Osteoblast (primary cell): ENCODE data around the gene ZNF358. TPM values are rescaled to one million over a fixed set of nuclear protein-coding genes. Genes with fewer than 3 reads are reported as not detected.

Experiments used
- DNase-seq: peaks from one replicate; pipeline ENCODE4 v3.0.0; 2011; ENCODE audit warnings: low spot score, mixed read lengths; ENCODE audit not compliant: insufficient read length; ENCODE audit errors: missing footprints
- H2AFZ ChIP-seq: 2 replicates; pipeline ENCODE4 v1.6.0; 2011; ENCODE audit warnings: mild to moderate bottlenecking, low read length
- H3K27ac ChIP-seq: 2 replicates; pipeline ENCODE4 v1.5.1; 2011; ENCODE audit warnings: mild to moderate bottlenecking, low read depth, low read length, moderate library complexity
- H3K27me3 ChIP-seq: 2 replicates; pipeline ENCODE4 v1.6.0; 2012; ENCODE audit warnings: mild to moderate bottlenecking, control low read depth, inconsistent platforms, low read length, moderate library complexity; ENCODE audit not compliant: insufficient read depth
- H3K36me3 ChIP-seq: 2 replicates; pipeline ENCODE4 v1.5.1; 2011; ENCODE audit warnings: mild to moderate bottlenecking, low read length, control low read depth, moderate library complexity; ENCODE audit not compliant: insufficient read depth
- H3K4me1 ChIP-seq: 2 replicates; pipeline ENCODE4 v1.5.1; 2011; ENCODE audit warnings: mild to moderate bottlenecking, low read length, control low read depth, moderate library complexity; ENCODE audit not compliant: insufficient read depth
- H3K4me2 ChIP-seq: 2 replicates; pipeline ENCODE4 v1.6.0; 2011; ENCODE audit warnings: mild to moderate bottlenecking, low read length; ENCODE audit not compliant: insufficient read depth
- H3K4me3 ChIP-seq: fragments of 200-600 bp; sonication (generic); 3 replicates; pipeline ENCODE4 v1.5.1; 2012; ENCODE audit warnings: mild to moderate bottlenecking, low read length, inconsistent platforms; ENCODE audit not compliant: insufficient read depth
- H3K79me2 ChIP-seq: 2 replicates; pipeline ENCODE4 v1.6.0; 2012; ENCODE audit warnings: mild to moderate bottlenecking, low read length, control low read depth, inconsistent platforms; ENCODE audit not compliant: insufficient read depth
- H3K9me3 ChIP-seq: 2 replicates; pipeline ENCODE4 v1.5.1; 2011; ENCODE audit warnings: low read depth, low read length, control low read depth
- H4K20me1 ChIP-seq: 2 replicates; pipeline ENCODE4 v1.6.0; 2012; ENCODE audit warnings: mild to moderate bottlenecking, low read length, control low read depth; ENCODE audit not compliant: insufficient read depth
- total RNA-seq: library from RNA; depleted of rRNA; stranded (reverse); fragments of >200 nt; gene quantifications from 2 replicates; pipeline ENCODE4 v1.2.3, GENCODE V29; 2012
- TF ChIP-seq, protein P1 (sequence below): IDR thresholded peaks from 2 replicates; pipeline ENCODE4 v1.5.1; 2011; ENCODE audit warnings: mild to moderate bottlenecking, low read depth, low read length, moderate library complexity; ENCODE audit errors: extremely low read depth

ZNF358 gene
- total RNA-seq, 1 donor: 26.1 TPM

DNA sequence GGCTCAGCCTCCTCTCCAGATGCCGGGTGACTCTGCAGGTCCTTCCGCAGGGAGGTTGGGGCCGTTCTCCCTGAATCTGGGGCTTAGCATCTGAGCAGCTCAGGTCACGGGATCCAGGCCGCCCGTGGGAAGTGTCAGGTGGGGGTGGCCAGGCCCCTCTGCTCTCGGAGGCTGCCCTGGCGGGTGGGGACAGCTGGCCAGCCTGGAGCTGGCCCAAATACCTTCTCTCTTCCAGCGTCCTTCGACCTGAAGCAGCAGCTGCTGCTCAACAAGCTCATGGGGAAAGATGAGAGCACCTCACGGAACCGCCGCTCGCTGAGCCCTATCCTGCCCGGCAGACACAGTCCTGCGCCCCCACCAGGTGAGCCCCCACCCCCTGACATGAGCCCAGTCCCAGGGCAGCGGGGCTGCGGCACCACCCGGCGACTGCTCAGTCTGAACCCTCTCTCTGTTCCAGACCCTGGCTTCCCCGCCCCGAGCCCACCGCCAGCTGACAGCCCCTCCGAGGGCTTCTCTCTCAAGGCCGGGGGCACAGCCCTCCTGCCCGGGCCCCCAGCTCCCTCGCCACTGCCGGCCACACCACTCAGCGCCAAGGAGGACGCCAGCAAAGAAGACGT lies 46.1 kb upstream of the ZNF358 start:
- TF ChIP-seq, protein P1, sequence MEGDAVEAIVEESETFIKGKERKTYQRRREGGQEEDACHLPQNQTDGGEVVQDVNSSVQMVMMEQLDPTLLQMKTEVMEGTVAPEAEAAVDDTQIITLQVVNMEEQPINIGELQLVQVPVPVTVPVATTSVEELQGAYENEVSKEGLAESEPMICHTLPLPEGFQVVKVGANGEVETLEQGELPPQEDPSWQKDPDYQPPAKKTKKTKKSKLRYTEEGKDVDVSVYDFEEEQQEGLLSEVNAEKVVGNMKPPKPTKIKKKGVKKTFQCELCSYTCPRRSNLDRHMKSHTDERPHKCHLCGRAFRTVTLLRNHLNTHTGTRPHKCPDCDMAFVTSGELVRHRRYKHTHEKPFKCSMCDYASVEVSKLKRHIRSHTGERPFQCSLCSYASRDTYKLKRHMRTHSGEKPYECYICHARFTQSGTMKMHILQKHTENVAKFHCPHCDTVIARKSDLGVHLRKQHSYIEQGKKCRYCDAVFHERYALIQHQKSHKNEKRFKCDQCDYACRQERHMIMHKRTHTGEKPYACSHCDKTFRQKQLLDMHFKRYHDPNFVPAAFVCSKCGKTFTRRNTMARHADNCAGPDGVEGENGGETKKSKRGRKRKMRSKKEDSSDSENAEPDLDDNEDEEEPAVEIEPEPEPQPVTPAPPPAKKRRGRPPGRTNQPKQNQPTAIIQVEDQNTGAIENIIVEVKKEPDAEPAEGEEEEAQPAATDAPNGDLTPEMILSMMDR: no peak
- DNase-seq: peak; percentile 72
- Histone ChIP-seq H3K36me3 (peaks cover 6% of the 10 kb centered on the region), H3K4me1 (no peaks in the 10 kb centered on the region), H3K4me2 (no peak overlapping the region), H3K27ac (no peak overlapping the region), H3K4me3 (no peak overlapping the region), H4K20me1 (peaks cover 5% of the 10 kb centered on the region), H3K9me3 (no peaks in the 10 kb centered on the region), H2AFZ (no peak overlapping the region), H3K79me2 (no peaks in the 10 kb centered on the region), H3K27me3 (no peaks in the 10 kb centered on the region)

DNA sequence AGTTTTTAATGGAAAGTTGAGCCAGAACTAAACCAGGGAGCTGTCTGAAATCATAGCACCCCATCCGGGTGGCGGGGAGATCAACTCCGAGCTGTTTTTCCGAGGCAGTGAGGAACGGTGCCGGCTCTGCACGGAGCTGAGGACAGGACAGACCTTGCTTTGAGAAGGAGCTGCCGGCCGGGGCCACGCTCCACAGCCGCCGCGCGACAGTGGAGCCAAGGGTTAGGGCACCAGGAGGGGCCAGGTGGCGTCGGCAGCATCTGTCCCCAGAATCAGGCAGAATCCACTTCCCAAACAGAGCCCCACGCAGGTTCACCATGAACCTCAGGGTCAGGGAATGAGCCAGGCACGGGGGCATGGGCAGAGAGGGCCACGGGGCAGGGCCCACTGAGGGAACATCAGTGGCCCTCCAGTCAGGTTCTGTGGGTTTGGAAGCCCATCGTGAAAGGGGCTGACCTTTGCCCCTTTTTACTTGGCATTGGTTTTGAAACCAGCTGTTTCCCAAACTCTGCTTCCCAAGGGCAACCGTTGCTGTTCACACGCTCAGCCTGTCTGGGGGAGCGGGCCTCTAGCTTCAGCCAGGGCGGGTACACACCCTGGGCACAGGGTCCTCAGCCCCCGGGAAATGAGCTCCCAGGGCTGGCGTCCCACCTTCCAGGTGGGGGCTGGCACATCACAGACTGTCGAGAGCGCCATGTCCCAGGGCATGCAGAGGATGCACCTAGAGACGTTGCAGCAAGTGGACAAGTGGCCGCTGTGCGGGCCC lies 45.2 kb upstream of the ZNF358 start:
- DNase-seq: peak; percentile 58
- Histone ChIP-seq H3K27me3 (no peaks in the 10 kb centered on the region), H3K9me3 (no peaks in the 10 kb centered on the region), H4K20me1 (peaks cover 5% of the 10 kb centered on the region), H2AFZ (no peak overlapping the region), H3K4me3 (no peak overlapping the region), H3K4me2 (no peak overlapping the region), H3K36me3 (peaks cover 6% of the 10 kb centered on the region), H3K79me2 (no peaks in the 10 kb centered on the region), H3K27ac (no peak overlapping the region), H3K4me1 (no peaks in the 10 kb centered on the region)
- TF ChIP-seq, protein P1: no peak

DNA sequence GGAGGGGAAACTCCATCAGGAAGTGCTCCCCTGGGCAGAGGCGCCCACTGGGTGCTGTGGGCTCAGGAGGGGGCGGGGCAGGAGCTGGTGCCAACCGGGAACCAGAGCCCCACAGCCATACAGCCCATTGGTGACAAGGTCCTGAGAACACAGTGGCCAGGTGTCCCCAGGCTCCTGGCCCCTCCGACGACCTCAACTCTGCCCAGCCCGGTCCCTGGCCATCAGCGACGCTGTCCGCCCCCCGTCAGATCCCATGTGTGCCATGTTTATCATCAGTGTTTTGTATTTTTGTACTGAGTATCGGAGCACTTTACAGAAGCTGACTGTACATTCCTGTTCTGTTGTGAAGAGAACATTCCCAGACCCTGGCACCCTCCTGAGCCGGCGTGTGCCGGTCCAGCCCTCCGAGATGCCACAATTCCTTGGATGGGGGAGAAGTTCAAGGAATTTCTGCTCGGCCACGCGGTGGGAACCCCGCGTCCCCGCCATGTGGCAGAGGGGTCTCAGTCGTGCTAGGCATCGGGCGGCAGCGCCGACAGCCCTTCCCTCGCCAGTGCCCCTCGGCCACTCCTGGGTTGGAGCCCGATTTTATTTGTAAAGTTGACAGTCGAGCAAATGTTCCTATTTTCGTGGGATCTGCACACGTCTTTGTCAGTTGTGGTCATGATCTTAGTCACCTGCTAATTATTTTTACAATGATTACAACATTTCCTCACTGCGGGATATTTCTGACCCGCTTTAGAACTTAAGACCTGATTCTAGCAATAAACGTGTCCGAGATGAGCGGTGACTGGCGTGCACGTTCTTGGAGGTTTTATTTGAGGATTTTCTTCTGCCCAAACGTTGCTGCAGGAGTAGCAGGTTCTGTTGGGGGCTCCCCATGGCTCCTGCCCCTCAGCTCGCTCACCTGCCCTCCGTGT lies 43.9 kb upstream of the ZNF358 start:
- H3K36me3 ChIP-seq: peaks cover 6% of the 10 kb centered on the region
- no peaks in the 10 kb centered on the region for H3K27me3 ChIP-seq
- no peak overlapping the region for H2AFZ ChIP-seq
- H3K4me1 ChIP-seq: no peaks in the 10 kb centered on the region
- H3K79me2 ChIP-seq: no peaks in the 10 kb centered on the region
- peaks cover 5% of the 10 kb centered on the region for H4K20me1 ChIP-seq
- TF ChIP-seq, protein P1: no peak
- peak; percentile 80 for DNase-seq
- H3K4me3 ChIP-seq: no peak overlapping the region
- H3K9me3 ChIP-seq: no peaks in the 10 kb centered on the region
- H3K4me2 ChIP-seq: no peak overlapping the region
- no peak overlapping the region for H3K27ac ChIP-seq

DNA sequence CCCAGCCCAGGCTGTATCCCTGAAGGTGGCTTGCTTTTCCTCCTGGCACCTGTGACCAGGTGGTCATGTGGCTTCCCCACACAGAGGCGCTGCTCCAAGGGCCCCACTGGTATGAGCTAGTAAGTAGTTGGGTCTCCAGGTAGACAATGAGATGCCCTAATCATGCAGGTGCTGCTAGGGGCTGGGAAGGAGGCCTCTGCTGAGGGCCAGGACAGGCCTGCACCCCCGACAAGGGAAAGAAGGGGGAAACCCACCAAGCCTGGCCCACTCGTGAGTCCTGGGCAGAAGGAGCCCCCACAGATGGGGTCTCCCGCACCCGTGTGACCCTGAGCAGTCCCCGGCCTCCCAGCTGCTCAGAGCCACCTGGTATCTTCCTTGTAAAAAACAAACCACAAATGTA lies 40.2 kb upstream of the ZNF358 start:
- Histone ChIP-seq H3K4me3 (no peak overlapping the region), H3K4me1 (peaks cover 12% of the 10 kb centered on the region), H2AFZ (no peak overlapping the region), H3K9me3 (no peaks in the 10 kb centered on the region), H3K27ac (no peak overlapping the region), H3K27me3 (no peaks in the 10 kb centered on the region), H3K79me2 (no peaks in the 10 kb centered on the region), H3K36me3 (peaks cover 3% of the 10 kb centered on the region), H4K20me1 (peaks cover 5% of the 10 kb centered on the region), H3K4me2 (no peak overlapping the region)
- DNase-seq: peak; percentile 50
- TF ChIP-seq, protein P1: no peak
